Dedifferentiated amniotic fluid mesenchymal stem cell (primary cell): ENCODE measurements around the gene SARNP.
"Not testable (repeated sequence)": the region's sequence is repeated elsewhere in the genome, so short reads cannot be mapped to it uniquely, and the experiment has no call there.

Experiments
- DNase-seq: peaks from one replicate; pipeline ENCODE4 v3.0.0-alpha.2; 2016; ENCODE audit errors: extremely low spot score

SARNP gene, protein sequence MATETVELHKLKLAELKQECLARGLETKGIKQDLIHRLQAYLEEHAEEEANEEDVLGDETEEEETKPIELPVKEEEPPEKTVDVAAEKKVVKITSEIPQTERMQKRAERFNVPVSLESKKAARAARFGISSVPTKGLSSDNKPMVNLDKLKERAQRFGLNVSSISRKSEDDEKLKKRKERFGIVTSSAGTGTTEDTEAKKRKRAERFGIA

DNA sequence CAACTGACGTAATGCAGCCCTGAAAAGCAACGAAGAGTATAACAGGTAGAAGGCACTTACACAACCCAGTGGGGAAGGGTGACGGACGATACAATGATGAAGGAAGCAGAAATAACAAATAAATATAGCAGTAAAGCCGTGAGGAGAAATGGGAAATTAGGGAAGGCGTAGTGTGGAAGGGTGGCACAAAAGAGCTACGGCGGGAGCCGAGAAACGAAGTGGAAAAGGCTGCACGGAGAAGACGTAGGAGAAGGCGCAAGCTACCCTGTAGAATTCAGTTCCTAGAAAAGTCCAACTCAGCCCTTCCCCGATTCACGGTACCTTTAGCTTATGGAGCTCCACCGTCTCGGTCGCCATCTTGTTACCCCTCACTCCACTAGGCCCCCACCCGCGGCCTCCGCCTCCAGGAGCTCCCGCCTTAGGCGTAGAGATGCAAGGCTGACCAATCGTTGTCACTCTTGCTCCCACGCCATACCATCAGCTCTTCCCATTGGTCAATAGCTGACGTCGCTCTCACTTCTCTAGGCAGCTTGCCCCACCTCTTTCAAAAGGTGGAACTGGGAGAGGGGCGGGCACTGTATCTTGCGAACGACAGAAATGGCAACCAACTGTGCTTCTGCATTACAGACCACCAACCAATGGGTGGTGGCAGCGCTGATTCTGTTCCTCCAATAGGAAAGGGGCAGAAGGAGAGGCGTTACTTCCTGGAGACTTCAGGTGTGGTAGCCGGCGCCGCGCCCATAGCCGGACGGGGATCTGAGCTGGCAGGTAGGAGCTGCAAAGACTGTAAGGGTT is at the start of gene SARNP, which contains the start of gene ORMDL2:
SARNP (minus strand) TSS at position 380 of the 795 bp plus-strand sequence; CDS start at position 357, 23 bp downstream.
ORMDL2 (plus strand) TSS at position 697 of the 795 bp plus-strand sequence. CDS start 959 bp downstream, outside the sequence.
- DNase-seq: peak; percentile 100

DNA sequence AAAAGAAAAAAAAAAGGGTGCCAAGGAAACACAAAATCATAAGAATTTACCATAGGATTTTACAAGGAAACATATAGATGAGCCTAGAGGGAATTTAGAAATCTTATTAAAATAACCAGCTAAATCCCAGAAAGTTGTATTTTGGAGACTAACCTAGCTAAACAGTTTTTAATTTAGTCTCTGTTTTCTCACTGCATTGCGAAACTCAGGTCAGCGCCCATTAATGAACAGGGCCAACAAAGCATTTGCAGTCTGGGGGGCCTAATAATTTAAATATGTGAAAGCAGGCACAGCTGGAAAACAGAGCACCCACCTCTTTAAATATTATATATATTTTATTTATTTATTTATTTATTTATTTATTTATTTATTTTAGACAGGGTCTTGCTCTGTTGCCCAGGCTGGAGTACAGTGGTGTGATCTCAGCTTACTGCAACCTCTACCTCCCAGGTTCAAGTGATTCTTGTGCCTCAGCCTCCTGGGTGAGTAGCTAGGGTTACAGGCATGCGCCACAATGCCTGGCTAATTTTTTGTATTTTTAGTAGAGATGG is 49.0 kb upstream of the SARNP start:
- not testable (repeated sequence) for DNase-seq

DNA sequence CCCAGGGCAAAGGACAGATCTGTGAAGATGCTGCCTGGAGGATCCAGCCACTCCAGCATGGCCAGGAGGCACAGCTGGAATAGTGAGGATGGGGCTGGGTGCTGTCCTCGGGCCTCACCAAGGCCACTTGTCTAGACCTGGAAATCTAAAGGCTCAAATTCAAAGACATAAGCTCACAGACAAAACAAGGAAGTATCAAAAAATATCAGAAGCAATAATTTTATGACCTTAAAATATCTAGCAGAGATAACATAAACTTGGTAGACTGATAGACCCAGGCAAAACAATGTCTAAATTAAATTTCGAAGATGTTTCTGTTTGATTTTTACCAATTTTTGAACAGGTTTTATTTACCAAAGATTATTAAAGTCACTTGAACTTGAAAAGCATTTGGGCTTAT is 47.8 kb upstream of the SARNP start:
- no peak for DNase-seq

DNA sequence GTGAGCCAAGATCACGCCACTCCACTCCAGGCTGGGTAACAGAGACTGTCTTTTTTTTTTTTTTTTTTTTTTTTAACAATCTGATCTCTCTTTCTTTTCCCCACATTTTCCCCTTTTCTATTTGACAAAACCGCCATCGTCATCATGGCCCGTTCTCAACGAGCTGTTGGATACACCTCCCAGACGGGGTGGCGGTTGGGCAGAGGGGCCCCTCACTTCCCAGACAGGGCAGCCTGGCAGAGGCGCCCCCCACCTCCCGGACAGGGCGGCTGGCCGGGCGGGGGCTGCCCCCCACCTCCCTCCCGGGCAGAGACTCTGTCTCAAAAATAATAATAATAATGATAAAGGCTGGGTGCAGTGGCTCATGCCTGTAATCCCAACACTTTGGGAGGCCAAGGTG is 45.4 kb upstream of the SARNP start:
- not testable (repeated sequence) for DNase-seq

DNA sequence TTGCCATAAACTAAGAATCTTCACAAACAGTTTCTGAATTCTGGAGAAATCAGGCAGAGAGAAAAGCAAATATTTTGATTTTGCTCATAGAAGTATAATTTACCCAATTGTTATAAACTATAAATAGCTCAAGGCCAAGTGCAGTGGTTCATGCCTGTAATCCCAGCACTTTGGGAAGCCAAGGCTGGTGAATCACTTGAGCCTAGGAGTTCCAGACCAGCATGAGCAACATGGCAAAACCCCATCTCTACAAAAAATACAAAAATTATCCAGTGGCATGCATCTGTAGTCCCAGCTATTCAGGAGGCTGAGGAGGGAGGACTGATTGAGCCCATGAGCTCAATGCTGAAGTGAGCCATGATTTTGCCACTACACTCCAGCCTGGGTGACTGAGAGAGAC is 44.8 kb upstream of the SARNP start:
- DNase-seq: no peak

DNA sequence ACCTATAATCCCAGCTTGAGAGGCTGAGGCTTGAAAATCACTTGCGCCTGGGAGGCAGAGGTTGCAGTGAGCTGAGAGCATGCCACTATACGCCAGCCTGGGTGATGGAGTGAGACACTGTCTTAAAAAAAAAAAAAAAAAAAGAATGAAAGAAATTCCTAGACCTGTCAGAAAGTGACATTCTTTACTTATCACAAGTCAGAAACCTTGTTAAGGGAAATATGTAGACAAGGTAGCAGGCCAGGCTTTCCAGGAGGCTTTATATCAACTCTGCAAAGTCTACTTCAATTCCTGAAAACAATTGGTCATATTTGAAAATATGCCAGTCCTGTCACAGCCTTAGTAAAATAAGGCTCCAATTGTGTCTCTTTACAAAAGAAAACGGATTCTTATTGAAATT is 44.3 kb upstream of the SARNP start:
- DNase-seq: no peak

DNA sequence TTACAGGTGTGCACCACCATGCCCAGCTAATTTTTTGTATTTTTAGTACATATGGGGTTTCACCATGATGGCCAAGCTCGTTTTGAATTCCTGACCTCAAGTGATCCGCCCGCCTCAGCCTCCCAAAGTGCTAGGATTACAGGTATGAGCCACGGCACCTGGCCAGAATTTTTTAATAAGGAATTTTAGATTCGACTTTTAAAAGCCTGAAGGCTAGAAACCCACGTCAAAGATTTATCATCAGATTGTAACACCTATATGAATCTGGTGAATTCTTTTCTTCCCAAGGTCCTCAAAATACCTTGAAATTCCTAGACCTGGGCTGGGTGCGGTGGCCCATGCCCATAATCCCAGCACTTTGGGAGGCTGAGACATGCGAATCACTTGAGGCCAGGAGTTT is 43.9 kb upstream of the SARNP start:
- no peak for DNase-seq

DNA sequence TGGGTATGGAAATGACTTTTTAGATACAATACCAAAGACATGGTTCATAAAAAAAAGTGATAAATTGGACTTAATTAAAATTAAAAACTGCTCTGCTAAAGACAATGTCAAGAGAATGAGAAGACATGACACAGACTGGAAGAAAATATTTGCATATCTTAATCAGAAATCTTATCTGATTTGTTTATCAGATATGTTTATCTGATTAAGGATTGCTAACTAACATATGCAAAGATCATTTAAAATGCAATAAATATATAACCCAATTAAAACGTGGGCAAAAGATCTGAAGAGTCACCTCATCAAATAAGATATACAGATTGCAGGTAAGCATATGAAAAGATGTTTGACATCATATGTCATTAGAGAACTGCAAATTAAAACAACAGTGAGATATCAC is 35.2 kb upstream of the SARNP start:
- no peak for DNase-seq

DNA sequence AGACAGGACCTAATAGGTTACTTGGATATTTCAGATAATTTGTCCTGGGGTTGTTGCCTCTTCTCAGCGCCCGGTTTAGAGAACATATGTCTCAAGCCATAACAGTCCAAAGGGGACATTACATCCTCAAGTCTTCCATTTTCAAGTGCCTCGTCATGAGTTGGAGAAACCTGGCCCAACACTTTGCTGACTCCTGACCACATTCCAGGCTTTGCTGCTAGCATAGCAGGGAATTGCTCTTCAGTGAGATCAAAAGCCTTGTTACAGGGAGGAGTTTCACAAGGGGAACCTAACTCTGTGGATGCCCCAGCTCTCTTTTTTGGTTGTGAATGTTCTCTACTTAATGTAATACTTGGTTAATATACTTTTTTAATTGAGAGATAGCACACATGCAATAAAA is 33.4 kb upstream of the SARNP start:
- DNase-seq: no peak

DNA sequence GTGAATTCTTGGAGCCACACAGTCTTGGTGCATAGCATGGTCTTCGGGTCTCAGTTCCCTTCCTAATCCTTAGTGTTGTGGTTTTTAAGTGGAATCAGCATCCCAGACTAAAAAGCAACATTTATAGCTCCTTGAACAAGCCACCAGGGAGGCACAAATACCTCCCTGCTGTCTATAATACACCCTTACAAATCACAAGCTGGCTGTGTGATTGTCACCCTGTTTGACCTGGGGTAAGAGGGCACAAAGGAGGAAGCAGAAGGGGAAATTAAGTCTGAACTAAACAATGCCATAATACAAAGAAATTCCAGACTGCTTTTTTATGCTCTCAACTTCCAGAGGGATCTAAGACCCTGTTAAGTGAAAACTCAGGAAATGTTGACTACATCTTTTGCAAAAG is 32.9 kb upstream of the SARNP start:
- no peak for DNase-seq

DNA sequence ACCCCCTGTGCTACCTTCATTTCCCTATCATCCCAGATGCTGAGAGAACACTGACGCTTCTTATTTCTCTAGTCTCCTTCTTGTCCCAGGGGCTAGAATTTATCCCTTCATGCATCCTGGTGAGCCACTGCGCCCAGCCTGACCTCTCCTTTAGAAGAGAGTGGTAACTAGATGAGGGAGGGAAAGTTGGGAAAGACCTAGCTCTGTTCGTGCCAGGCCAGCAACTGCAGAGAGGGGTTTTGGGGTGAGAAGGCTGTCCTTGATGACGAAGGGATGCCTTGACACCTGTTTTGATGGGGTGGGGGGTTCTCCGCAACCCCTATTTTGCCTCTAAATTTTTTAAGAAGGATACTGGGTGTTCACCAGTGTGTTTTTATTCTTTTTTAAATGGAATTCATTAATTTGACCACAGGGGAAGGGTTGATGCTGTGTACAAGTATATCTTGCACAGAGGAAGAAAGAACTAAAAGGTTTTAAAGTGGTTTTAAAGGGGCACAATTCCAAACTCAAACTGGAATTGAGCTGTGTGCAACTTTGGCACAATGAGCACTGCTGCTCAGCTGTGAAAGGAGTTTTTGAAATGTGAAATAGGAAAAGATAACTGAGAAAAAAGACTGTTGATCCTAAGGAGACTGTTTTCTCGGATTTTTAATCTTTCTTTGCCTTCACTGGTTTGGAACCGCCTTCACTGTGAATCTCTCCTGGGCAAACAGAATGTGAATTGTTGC is 32.3 kb upstream of the SARNP start:
- DNase-seq: no peak

DNA sequence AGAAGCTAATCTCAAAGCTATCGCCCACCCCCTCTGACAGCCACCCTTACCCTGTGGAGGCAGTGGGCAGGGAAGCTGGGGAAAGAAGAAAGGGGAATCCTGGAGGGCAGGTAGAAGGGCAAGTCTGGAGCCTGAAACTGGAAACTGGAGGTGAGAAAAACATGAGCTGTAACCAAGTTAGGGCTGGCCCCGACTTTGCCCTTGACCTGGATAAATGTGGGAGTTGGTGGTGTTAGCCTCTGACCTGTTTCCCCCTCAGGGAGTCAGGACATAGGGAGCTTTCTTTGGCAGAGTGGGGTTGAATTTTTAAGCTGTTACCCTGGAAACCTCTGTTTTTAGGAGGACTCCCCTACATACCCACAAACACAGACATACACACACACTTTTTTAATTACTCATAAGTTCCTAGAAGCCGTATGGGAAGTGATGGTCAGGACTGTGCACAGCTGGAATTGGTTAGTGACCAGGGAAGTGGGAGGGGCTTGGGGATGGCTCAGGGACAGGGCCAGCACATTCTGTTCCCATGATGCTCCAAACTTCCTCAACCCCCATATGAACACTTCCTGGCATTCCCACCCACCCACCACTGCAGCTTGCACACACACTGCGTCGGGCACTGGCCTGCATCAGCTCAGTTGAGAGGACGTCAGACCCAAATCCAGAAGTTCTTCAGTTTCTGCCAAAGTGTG is 30.2 kb upstream of the SARNP start:
- DNase-seq: peak; percentile 97

DNA sequence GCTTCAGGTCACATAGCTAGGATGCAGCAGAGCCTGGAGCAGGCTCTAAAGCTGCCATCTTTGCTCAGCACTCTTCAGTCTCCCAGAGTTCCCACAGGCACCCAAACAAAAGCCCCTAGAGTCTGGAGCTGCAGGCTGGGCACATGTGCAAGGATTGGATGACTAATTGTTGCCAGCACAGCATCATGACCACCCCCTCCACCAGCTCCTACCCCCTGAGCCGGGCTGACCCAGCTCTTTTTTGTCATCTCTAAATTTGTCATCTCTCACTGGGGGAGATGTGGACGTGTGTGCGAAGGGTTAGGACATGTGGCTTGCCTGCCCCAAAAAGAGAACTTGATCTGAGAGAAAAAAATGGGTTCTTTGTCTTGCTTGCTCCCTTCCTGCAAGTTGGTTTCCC is 29.5 kb upstream of the SARNP start:
- DNase-seq: no peak

DNA sequence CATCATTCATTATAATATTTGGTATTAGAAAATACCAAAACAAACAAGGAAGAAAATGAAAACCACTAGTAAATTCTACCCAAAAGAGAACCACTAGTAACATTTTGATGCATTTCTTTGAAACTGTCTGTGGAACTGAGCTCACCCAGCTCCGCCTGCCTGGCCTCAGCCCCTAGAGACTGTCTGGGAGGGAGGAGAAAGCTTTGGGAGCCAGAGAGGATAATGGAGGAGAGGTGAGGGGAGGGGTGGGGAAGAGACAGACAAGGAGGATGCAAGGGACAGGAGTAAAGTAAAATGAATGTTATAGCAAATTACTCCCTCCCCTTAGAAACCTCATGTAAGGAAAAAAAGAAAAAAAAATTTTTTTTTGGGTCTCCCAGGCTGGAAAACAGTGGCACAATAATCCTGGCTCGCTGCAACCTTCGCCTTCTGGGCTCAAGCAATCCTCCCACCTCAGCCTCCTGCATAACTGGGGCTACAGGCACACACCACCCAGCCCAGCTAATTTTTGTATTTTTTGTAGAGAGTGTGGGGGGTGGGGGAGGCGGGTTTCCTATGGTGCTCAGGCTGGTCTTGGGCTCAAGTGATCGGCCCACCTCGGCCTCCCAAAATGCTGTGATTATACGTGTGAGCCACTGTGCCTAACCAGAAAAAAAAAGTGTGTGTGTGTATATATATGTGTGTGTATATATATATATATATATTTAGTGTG is 28.4 kb upstream of the SARNP start:
- no peak for DNase-seq

DNA sequence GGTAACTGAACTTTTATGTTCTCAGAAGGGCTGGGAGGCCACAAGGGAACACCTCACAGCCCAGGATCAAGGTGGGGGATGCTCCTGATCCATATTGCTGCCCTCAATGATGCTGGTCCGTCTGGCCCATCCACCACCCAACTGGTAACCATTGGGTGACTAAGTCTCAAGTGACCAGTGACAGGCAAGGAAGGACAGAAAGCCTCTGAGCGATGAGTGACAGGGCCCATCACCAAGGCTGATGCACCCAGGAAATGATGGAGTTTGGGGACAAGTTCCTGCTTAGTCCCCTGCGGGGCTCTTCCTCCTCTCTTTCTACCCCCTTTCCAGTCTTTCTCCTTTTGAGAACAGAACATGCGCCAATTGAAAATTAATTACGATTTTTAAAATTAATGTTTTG is 27.8 kb upstream of the SARNP start:
- no peak for DNase-seq

DNA sequence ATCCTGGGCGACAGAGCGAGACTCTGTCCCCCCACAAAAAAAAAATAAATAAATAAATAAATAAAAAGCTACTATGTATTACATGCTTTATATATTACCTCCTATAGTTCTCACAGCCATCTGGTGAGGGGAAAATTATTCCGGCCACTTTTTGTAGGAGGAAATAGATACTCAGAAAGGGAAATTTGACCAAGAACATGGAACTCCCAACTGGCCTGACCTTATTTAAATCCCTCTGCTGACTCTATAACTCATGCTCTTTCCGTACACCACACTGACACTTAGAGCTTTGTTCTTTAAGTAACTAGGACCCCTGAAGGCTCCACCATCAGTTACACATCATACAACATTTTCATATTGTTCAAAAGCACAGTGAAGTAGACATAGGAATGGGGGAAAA is 27.4 kb upstream of the SARNP start:
- no peak for DNase-seq

DNA sequence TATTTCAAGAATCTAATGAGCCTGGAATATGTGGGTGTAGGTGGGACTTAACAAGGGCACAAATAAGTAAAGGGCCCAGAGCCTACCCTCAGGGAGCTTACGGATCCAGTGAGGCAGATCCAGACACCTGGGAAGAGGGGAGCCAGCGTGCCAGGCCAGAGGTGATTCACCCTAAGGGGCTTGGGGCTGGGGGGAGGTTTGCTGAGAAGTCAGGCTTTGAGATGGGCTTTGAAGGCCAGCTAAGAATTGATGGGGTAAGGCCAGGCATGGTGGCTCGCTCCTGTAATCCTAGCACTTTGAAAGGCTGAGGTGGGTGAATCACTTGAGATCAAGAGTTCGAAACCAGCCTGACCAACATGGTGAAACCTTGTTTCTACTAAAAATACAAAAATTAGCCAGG is 25.9 kb upstream of the SARNP start:
- DNase-seq: no peak

DNA sequence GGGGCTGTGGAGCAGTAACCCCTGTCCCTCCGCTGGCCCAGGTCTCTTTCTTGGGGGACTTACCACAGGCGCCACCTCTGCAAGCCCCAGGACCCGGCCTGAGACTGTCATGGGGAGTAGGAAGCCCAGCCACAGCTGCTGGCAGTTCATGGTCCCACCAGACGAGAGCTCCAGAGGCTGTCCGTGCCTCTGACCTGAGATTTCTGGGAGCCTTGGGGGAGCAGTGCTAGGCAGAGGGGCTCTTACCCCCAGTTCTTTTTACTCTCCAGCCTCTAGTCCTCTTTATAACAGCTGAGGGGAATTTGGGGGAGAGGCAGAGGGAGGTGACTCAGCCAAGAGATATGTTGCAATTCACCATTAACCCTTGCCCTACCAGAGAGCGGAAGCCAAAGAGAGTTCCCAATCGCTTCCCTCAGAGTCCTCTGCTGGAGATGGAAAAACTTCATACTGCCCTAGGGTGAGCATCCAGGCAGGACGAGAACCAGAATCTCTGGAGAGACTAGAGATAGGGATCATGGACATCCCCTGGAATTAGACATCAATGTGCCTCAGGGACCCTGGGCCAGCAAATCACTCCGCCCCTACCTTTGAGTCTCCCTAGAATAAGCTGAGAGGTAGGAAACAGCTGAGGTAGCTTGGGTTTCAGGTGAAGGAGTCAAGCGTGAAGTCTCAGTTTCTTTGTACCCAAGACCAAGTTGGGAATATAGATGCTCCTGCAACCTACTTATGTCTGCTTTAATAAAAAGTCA is 25.3 kb upstream of the SARNP start, which contains the start of gene MMP19:
MMP19 (minus strand) TSS at position 256 of the 749 bp plus-strand sequence; CDS start at position 150, 106 bp downstream.
- peak; percentile 51 for DNase-seq

DNA sequence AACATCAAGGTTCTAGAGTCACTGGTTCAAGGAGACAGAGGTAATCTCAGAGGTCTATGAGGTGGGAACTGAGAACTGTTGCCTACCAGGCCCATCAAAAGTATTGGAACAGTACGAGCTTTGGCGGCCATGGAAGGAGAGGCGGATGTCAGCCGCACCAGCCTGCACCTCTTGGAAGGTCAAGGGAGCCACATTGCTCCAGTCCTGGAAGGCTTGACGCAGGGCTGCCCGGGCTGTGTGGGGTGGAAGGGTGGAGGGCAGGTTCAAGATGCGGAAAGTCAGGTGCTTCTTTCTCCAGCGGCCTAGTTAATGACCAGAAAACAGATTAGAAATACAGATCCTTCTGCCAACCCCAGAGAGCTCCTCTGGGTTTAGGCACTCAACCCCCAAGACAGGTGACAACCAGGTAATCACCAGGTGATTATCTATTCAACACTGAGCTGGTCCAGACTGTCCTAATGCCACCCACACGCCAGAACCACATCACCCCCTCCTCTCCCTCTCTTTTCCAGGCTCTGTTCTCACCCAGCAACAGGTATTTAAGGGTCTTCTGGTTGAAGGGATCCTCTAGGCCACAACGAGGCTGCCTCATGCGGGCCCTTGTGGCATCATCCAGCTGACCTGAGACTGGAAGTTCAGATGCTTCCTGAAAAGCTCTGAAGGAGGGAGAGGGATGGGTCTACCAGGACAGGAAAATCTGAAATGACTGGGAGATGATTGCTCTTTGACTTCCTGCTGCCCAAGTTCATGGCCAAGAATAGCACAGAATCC is 23.2 kb upstream of the SARNP start:
- no peak for DNase-seq
